Lung (tissue), 12 donors: ENCODE results near the gene SH3PXD2A. TPM values are rescaled to one million over a fixed set of nuclear protein-coding genes. Genes with fewer than 3 reads are reported as not detected.
"Not testable (repeated sequence)": the region's sequence is repeated elsewhere in the genome, so short reads cannot be mapped to it uniquely, and the experiment has no call there.

ENCODE experiments used
- ATAC-seq: fragments of 200-7000 bp; cut with Tn5 transposase; one replicate; pipeline ENCODE4 v1.9.1; 2020; ENCODE audit warnings: moderate number of reproducible peaks; ENCODE audit not compliant: insufficient read depth, low FRiP score
- DNase-seq, 3 donors: peaks; one replicate each; pipeline ENCODE4 v3.0.0-alpha.2; 2013 to 2017
- H3K27ac ChIP-seq, 2 donors: one replicate each; pipeline ENCODE4 v1.5.1; 2013; ENCODE audit warnings: mild to moderate bottlenecking in 2 of 2, moderate library complexity in 2 of 2, control low read depth in 1 of 2, inconsistent platforms in 1 of 2, low read depth in 1 of 2, low read length in 1 of 2
- H3K27me3 ChIP-seq, 3 donors: one replicate each; pipeline ENCODE4 v1.5.1; 2013; ENCODE audit warnings: low read length in 2 of 3; ENCODE audit not compliant: control insufficient read depth in 3 of 3, insufficient read depth in 3 of 3
- H3K36me3 ChIP-seq, 4 donors: one replicate each; pipeline ENCODE4 v1.5.1; 2013; ENCODE audit warnings: low read length in 4 of 4, mild to moderate bottlenecking in 1 of 4, moderate library complexity in 1 of 4; ENCODE audit not compliant: control insufficient read depth in 4 of 4, insufficient read depth in 4 of 4
- H3K4me1 ChIP-seq, 5 donors: one replicate each; pipeline ENCODE4 v1.5.1; 2013; ENCODE audit warnings: low read length in 5 of 5, mild to moderate bottlenecking in 2 of 5, moderate library complexity in 1 of 5; ENCODE audit not compliant: control insufficient read depth in 5 of 5, insufficient read depth in 5 of 5
- H3K4me3 ChIP-seq: one replicate; pipeline ENCODE4 v1.5.1; 2013; ENCODE audit warnings: mild to moderate bottlenecking, control low read depth, moderate library complexity
- H3K9ac ChIP-seq, 2 donors: one replicate each; pipeline ENCODE4 v1.5.1; 2013; ENCODE audit warnings: low read length in 2 of 2, control low read depth in 1 of 2; ENCODE audit not compliant: insufficient read depth in 1 of 2
- H3K9me3 ChIP-seq, 4 donors: one replicate each; pipeline ENCODE4 v1.5.1; 2013; ENCODE audit warnings: low read length in 3 of 4, mild to moderate bottlenecking in 1 of 4, moderate library complexity in 1 of 4; ENCODE audit not compliant: control insufficient read depth in 4 of 4, insufficient read depth in 3 of 4
- CTCF ChIP-seq: IDR thresholded peaks from 2 replicates; pipeline ENCODE4 v1.5.1; 2012; ENCODE audit warnings: mild to moderate bottlenecking; ENCODE audit errors: control extremely low read depth, extremely low read depth
- WGBS, 2 donors: extraction: QIAGEN DNeasy Blood & Tissue Kit; methylation state at CpG; one replicate each; pipeline ENCODE4 v1.1.7; 2013; 5-methylcytosine and 5-hydroxymethylcytosine counted together
- polyA plus RNA-seq, 2 donors: library from polyadenylated mRNA; stranded (reverse); fragments of 200-250 nt; gene quantifications; one replicate each; pipeline ENCODE4 v1.2.1, GENCODE V29; 2013
- total RNA-seq, 2 donors: library from RNA; depleted of rRNA in 1 of 2; stranded (reverse); fragments of >200 nt in 1 of 2; gene quantifications; one replicate each; pipeline ENCODE4 v1.2.1, GENCODE V29; 2014 to 2021
- donor health status: control.
- donor health status: control.
- donor health status: Bipolar disorder and iron deficiency.
- donor health status: healthy.
- donor health status: DM: yes; HTN: yes; CAD: no.

SH3PXD2A gene
- total and polyA plus RNA-seq, 4 donors: 9.9 to 53.2 (median 29.2) TPM

GRCh38 chr10:103845972-103846371 lies 9.4 kb downstream of the SH3PXD2A start:
- H3K9ac ChIP-seq: no peak overlapping the region
- H3K4me1 ChIP-seq: peaks cover 14 to 38% (median 28%) of the 10 kb centered on the region in 5 donors
- H3K36me3 ChIP-seq: peaks cover 0 to 2% (median 0%) of the 10 kb centered on the region in 4 donors
- no peaks in the 10 kb centered on the region for H3K9me3 ChIP-seq
- peak overlapping the region in 1 of 2 donors; percentile 60 for H3K27ac ChIP-seq
- no peaks in the 10 kb centered on the region for H3K27me3 ChIP-seq
- no peak for TF ChIP-seq CTCF
- WGBS, 2 donors: 9 to 38% methylated on average over 5 of the region's 5 CpGs
- DNase-seq (peak in 1 of 3 donors; percentile 53), ATAC-seq (no peak)
- H3K4me3 ChIP-seq: no peak overlapping the region

- DNase-seq, H3K27ac ChIP-seq, H3K27me3 ChIP-seq, ATAC-seq, H3K36me3 ChIP-seq, H3K4me3 ChIP-seq, H3K9me3 ChIP-seq, H3K9ac ChIP-seq: not testable (repeated sequence)
- H3K4me1 ChIP-seq: peaks cover 14 to 36% (median 30%) of the 10 kb centered on the region in 5 donors
- 61 to 75% methylated on average over 3 of the region's 3 CpGs for WGBS, 2 donors
These were observed 10.0 kb downstream of the SH3PXD2A start for GRCh38 chr10:103845346-103845745.

- Histone ChIP-seq H3K36me3 (no peaks in the 10 kb centered on the region), H3K4me1 (peaks cover 10 to 35% (median 26%) of the 10 kb centered on the region in 5 donors), H3K4me3 (no peak overlapping the region), H3K9me3 (no peaks in the 10 kb centered on the region), H3K27ac (peak overlapping the region; percentile 67 to 82), H3K9ac (no peak overlapping the region), H3K27me3 (no peaks in the 10 kb centered on the region)
- peak in 1 of 3 donors; percentile 77 for DNase-seq
- no peak for TF ChIP-seq CTCF
- WGBS, 2 donors: 34 to 65% methylated on average over 6 of the region's 6 CpGs
- no peak for ATAC-seq
These were observed 11.4 kb downstream of the SH3PXD2A start for GRCh38 chr10:103843854-103844570.

- H3K9ac ChIP-seq: no peak overlapping the region
- no peak for ATAC-seq
- H3K27ac ChIP-seq: peak overlapping the region in 1 of 2 donors; percentile 82
- H3K4me3 ChIP-seq: no peak overlapping the region
- H3K27me3 ChIP-seq: no peaks in the 10 kb centered on the region
- no peak for DNase-seq
- no peak for TF ChIP-seq CTCF
- 81 to 89% methylated on average over 3 of the region's 3 CpGs for WGBS, 2 donors
- no peaks in the 10 kb centered on the region for H3K36me3 ChIP-seq
- H3K9me3 ChIP-seq: no peaks in the 10 kb centered on the region
- H3K4me1 ChIP-seq: peaks cover 10 to 35% (median 28%) of the 10 kb centered on the region in 5 donors
These were observed 12.3 kb downstream of the SH3PXD2A start for GRCh38 chr10:103843045-103843444.
